ENCODE data around the gene RRP9. TPM values are rescaled to one million over a fixed set of nuclear protein-coding genes. Genes with fewer than 3 reads are reported as not detected.

RRP9 gene
- total RNA-seq, 2 experiments from 2014 or later = 6.4 to 7.6 TPM

DNA sequence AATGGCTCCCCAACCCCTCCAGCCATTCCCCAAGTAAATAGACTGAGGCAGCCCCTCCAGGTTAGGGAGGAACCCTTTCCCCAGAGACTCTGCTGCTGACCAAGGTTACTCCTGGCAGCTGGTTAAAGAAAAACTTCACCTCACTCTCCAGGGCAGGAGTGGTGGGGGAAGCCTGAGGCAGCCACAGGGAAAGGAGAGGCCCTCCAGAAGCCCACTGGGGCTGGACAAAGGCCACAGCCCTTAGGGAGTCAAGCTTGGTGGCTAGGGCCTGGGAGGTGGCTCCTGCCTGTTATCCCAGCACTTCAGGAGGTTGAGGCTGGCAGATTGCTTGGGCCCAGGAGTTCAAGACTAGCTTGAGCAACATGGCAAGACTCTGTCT, 42.6 kb upstream of the RRP9 start:
- intact Hi-C loops (cut with DNase I, micrococcal nuclease) = no loop called here
- H3K27ac ChIP-seq (ENCODE audit: low read depth in 1 of 2, low read length in 2 of 2) = peak overlapping the region; percentile 29 to 53
- Mint-ChIP-seq H3K27ac (peak overlapping the region; percentile 59), H3K9me3 (no peaks in the 10 kb centered on the region), H3K27me3 (no peaks in the 10 kb centered on the region), H3K36me3 (ENCODE audit: low read depth) (no peaks in the 10 kb centered on the region), H3K4me1 (ENCODE audit: low read depth) (peaks cover 20% of the 10 kb centered on the region), H3K4me3 (peak overlapping the region; percentile 38)
- no peak for ATAC-seq (ENCODE audit: poor library complexity)
- ChIA-PET POLR2A (interaction anchor here (1.2 to 3.9 kb wide), 3 partner anchors 10 to 17 kb away, joined by 5 to 32 read pairs (median 24); partner anchors contain the start of genes ABHD14B, PCBP4 and RPL29), CTCF (interaction anchor here (2.5 to 3.8 kb wide), 2 partner anchors 11 to 18 kb away, joined by 6 to 46 read pairs; partner anchors contain the start of genes ABHD14A and ABHD14B)
- H3K4me3 ChIP-seq (ENCODE audit: low read length) = no peak overlapping the region
- H3K27me3 ChIP-seq (ENCODE audit: control insufficient read depth in 1 of 2, insufficient read depth in 2 of 2, low read length in 2 of 2) = no peaks in the 10 kb centered on the region
- H3K9me3 ChIP-seq (ENCODE audit: control insufficient read depth in 1 of 2, insufficient read depth in 1 of 2, low read length in 2 of 2) = no peaks in the 10 kb centered on the region
- peaks cover 40% of the 10 kb centered on the region for H3K4me1 ChIP-seq (ENCODE audit: insufficient read depth, low read length)
- H3K36me3 ChIP-seq (ENCODE audit: insufficient read depth, low read length) = no peaks in the 10 kb centered on the region
- DNase-seq = no peak
- TF ChIP-seq, protein P1, sequence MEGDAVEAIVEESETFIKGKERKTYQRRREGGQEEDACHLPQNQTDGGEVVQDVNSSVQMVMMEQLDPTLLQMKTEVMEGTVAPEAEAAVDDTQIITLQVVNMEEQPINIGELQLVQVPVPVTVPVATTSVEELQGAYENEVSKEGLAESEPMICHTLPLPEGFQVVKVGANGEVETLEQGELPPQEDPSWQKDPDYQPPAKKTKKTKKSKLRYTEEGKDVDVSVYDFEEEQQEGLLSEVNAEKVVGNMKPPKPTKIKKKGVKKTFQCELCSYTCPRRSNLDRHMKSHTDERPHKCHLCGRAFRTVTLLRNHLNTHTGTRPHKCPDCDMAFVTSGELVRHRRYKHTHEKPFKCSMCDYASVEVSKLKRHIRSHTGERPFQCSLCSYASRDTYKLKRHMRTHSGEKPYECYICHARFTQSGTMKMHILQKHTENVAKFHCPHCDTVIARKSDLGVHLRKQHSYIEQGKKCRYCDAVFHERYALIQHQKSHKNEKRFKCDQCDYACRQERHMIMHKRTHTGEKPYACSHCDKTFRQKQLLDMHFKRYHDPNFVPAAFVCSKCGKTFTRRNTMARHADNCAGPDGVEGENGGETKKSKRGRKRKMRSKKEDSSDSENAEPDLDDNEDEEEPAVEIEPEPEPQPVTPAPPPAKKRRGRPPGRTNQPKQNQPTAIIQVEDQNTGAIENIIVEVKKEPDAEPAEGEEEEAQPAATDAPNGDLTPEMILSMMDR (IDR thresholded peaks at IDR 0.05) = no peak

DNA sequence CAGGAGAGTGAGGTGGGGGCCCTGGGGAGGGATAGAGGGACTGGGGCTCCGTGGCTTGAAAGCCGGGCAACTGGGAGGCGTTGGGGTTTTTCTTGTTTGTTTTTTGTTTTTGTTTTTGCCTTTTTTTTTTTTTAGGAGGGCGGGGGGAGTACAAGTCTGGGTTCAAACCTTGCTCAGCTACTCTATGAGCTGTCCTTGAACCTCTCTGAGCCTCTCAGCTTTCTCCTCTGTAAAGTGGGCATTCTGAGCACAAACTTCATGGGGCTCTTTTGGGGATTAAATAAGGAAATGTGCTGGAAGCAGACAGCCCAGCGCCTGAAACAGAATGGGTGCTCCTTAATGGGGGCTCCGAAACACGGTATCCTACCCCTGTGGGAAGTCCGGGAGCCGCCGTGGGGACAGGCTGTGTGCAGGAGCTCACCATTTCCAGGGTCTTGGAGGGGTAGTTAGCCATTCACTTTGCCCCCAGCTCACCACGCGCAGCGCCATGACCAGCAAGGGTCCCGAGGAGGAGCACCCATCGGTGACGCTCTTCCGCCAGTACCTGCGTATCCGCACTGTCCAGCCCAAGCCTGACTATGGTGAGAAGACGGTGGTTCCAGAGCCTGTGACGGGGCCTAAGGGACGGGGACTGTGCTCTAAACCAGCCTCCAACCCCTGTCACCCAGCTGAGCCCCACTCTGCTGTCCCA, 42.0 kb upstream of the RRP9 start:
- H3K36me3 ChIP-seq (ENCODE audit: insufficient read depth, low read length) = no peaks in the 10 kb centered on the region
- no peaks in the 10 kb centered on the region for H3K9me3 ChIP-seq (ENCODE audit: control insufficient read depth in 1 of 2, insufficient read depth in 1 of 2, low read length in 2 of 2)
- H3K4me3 ChIP-seq (ENCODE audit: low read length) = peak overlapping the region; percentile 75
- peak overlapping the region; percentile 81 for H3K27ac Mint-ChIP-seq
- ChIA-PET CTCF (interaction anchor here (0.9 to 3.8 kb wide), 6 partner anchors 11 to 260 kb away, joined by 3 to 46 read pairs (median 6); partner anchors contain the start of genes ABHD14A, ABHD14B, DUSP7 and PARP3), POLR2A (interaction anchor here (1.2 to 3.9 kb wide), 9 partner anchors 8 to 1367 kb away, joined by 3 to 33 read pairs (median 13); partner anchors contain the start of genes ABHD14A, ABHD14B, DUSP7 and PARP3)
- no peaks in the 10 kb centered on the region for H3K27me3 Mint-ChIP-seq
- ATAC-seq (ENCODE audit: poor library complexity) (peak; percentile 9), DNase-seq (no peak)
- intact Hi-C loops (cut with DNase I, micrococcal nuclease) = no loop called here
- H3K4me1 ChIP-seq (ENCODE audit: insufficient read depth, low read length) = peaks cover 40% of the 10 kb centered on the region
- no peaks in the 10 kb centered on the region for H3K9me3 Mint-ChIP-seq
- peak overlapping the region; percentile 88 for H3K4me3 Mint-ChIP-seq
- H3K36me3 Mint-ChIP-seq (ENCODE audit: low read depth) = no peaks in the 10 kb centered on the region
- peak overlapping the region; percentile 69 to 85 for H3K27ac ChIP-seq (ENCODE audit: low read depth in 1 of 2, low read length in 2 of 2)
- no peaks in the 10 kb centered on the region for H3K27me3 ChIP-seq (ENCODE audit: control insufficient read depth in 1 of 2, insufficient read depth in 2 of 2, low read length in 2 of 2)
- TF ChIP-seq, protein P1 (IDR thresholded peaks at IDR 0.05) = no peak
- H3K4me1 Mint-ChIP-seq (ENCODE audit: low read depth) = peaks cover 20% of the 10 kb centered on the region

DNA sequence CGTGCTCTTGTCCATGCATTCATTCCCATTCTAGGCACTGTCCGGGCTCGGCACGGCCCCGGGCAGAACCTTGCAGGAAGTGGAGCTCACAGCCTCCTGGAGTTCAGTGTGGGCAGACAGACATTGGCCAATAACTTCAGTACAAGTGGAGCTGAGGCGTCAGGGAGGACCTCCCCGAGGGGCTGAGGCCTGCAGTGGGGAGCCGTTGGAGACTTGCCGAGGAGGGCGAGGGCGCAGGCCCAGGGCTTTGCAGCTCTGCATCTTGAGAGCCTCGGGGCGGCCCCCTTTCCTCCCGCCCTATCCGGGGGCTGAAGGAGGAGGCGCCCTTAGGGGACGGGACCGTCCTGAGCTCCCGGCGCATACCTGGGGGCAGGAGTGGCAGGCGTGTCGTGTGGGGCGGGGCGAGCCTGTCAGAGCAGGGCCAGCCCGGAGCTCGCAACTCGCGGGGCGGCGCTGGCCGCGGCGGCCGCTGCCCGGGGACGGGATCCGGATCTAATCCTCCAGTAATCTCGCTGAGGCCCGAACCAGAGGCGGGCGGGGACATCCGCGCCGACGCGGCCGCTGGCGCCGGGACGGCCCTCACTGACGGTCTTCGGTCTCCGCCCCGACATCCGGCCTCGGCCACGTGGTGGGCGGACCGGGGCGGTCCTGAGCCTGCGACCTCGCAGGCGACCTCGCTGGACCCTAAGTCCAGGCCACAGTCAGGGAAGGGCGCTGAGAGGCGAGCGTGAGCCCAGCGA, 41.3 kb upstream of the RRP9 start, which contains the start of gene ACY1:
TSS of gene ACY1 (plus strand) at position 698 of the 740 bp plus-strand sequence. CDS start 530 bp downstream, outside the sequence.
- no peaks in the 10 kb centered on the region for H3K27me3 Mint-ChIP-seq
- no peaks in the 10 kb centered on the region for H3K36me3 Mint-ChIP-seq (ENCODE audit: low read depth)
- TF ChIP-seq, protein P1 (IDR thresholded peaks at IDR 0.05) = peak; percentile 3
- CTCF ChIA-PET = interaction anchor here (0.7 to 3.8 kb wide), 10 partner anchors 10 to 261 kb away, joined by 3 to 46 read pairs (median 6); partner anchors contain the start of genes ABHD14A, ABHD14B, DUSP7 and PARP3
- DNase-seq (peak in 13 of 14 experiments; percentile 36 to 85 (median 56)), ATAC-seq (ENCODE audit: poor library complexity) (peak; percentile 85)
- no peaks in the 10 kb centered on the region for H3K9me3 Mint-ChIP-seq
- intact Hi-C loops (cut with DNase I, micrococcal nuclease) = no loop called here
- peak within 1 kb of the TSS; percentile 75 for H3K4me3 ChIP-seq (ENCODE audit: low read length)
- H3K36me3 ChIP-seq (ENCODE audit: insufficient read depth, low read length) = no peaks in the 10 kb centered on the region
- peak within 1 kb of the TSS; percentile 69 to 85 for H3K27ac ChIP-seq (ENCODE audit: low read depth in 1 of 2, low read length in 2 of 2)
- H3K4me1 ChIP-seq (ENCODE audit: insufficient read depth, low read length) = peaks cover 41% of the 10 kb centered on the region
- peaks cover 20% of the 10 kb centered on the region for H3K4me1 Mint-ChIP-seq (ENCODE audit: low read depth)
- peak within 1 kb of the TSS; percentile 93 for H3K4me3 Mint-ChIP-seq
- no peaks in the 10 kb centered on the region for H3K27me3 ChIP-seq (ENCODE audit: control insufficient read depth in 1 of 2, insufficient read depth in 2 of 2, low read length in 2 of 2)
- H3K27ac Mint-ChIP-seq = peak within 1 kb of the TSS; percentile 81
- POLR2A ChIA-PET = interaction anchor here (0.7 to 3.9 kb wide), 14 partner anchors 9 to 1690 kb away, joined by 3 to 33 read pairs (median 4); partner anchors contain the start of genes ABHD14A, ABHD14B, DCAF1 and DUSP7
- no peaks in the 10 kb centered on the region for H3K9me3 ChIP-seq (ENCODE audit: control insufficient read depth in 1 of 2, insufficient read depth in 1 of 2, low read length in 2 of 2)

Measured in CD4-positive, alpha-beta T cell (primary cell).